AG04450 (cell line): Measurements from ENCODE around the gene DYNC1I1. TPM values are rescaled to one million over a fixed set of nuclear protein-coding genes. Genes with fewer than 3 reads are reported as not detected.

Source experiments
- CTCF ChIA-PET: fragments of 300-600, 350-600 bp; formaldehyde crosslinking; extraction: SDS; loops from one replicate; lab custom pipeline; 2022; ENCODE audit warnings: antibody characterized with exemption, inconsistent platforms; lab: Charles Lee
- POLR2A ChIA-PET: fragments of 350-600 bp; formaldehyde crosslinking; extraction: SDS; loops from one replicate; lab custom pipeline; 2021; ENCODE audit warnings: antibody characterized with exemption, inconsistent platforms; lab: Yijun Ruan, JAX
- DNase-seq: peaks from one replicate; pipeline ENCODE4 v3.0.0-alpha.2; 2011; ENCODE audit warnings: low read depth, low spot score
- H3K27ac ChIP-seq: one replicate; pipeline ENCODE4 v1.5.1; 2012; ENCODE audit warnings: low read depth, low read length, control low read depth
- H3K27me3 ChIP-seq: one replicate; pipeline ENCODE4 v1.6.0; 2012; ENCODE audit warnings: low read length; ENCODE audit not compliant: control insufficient read depth, insufficient read depth
- H3K4me3 ChIP-seq: 2 replicates; pipeline ENCODE4 v1.5.1; 2011; ENCODE audit warnings: mild to moderate bottlenecking, low read depth, low read length, control low read depth
- H3K9me3 ChIP-seq: 2 replicates; pipeline ENCODE4 v1.5.1; 2012; ENCODE audit warnings: low read length; ENCODE audit not compliant: control insufficient read depth, insufficient read depth
- polyA plus RNA-seq: library from polyadenylated mRNA; depleted of rRNA; stranded (reverse); fragments of >200 nt; gene quantifications from 2 replicates; pipeline ENCODE4 v1.2.3, GENCODE V29; 2011
- TF ChIP-seq, protein P1 (sequence below): IDR thresholded peaks from 2 replicates; pipeline ENCODE4 v1.5.1; 2011; ENCODE audit warnings: low read depth, low read length, control low read depth, inconsistent platforms

Gene DYNC1I1
- polyA plus RNA-seq, 1 experiment: 0.06 TPM

DNA sequence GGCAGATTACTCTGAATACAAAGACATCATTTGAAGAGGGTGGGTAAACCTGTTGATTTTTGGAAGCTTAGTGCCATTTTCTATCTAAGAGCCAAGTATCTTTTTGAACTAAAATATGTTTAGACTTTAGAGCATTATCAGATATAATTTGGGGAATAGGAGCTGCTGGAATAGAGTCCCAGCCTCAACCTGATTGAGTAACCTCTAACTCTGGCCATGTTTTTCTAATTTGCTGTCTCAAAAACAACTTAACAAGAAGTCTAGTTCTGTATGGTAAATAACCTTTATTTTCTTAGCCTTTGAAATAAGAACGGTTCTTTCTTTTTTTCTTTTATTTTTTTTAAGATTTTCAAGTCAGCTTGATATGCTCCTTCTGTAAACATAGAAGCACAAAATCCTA is 224.5 kb downstream of the DYNC1I1 start:
- DNase-seq: no peak
- ChIA-PET POLR2A (no interaction called here), CTCF (no interaction called here)
- no peaks in the 10 kb centered on the region for H3K27me3 ChIP-seq
- TF ChIP-seq, protein P1, sequence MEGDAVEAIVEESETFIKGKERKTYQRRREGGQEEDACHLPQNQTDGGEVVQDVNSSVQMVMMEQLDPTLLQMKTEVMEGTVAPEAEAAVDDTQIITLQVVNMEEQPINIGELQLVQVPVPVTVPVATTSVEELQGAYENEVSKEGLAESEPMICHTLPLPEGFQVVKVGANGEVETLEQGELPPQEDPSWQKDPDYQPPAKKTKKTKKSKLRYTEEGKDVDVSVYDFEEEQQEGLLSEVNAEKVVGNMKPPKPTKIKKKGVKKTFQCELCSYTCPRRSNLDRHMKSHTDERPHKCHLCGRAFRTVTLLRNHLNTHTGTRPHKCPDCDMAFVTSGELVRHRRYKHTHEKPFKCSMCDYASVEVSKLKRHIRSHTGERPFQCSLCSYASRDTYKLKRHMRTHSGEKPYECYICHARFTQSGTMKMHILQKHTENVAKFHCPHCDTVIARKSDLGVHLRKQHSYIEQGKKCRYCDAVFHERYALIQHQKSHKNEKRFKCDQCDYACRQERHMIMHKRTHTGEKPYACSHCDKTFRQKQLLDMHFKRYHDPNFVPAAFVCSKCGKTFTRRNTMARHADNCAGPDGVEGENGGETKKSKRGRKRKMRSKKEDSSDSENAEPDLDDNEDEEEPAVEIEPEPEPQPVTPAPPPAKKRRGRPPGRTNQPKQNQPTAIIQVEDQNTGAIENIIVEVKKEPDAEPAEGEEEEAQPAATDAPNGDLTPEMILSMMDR: no peak
- no peak overlapping the region for H3K4me3 ChIP-seq
- H3K27ac ChIP-seq: no peak overlapping the region
- H3K9me3 ChIP-seq: no peaks in the 10 kb centered on the region

DNA sequence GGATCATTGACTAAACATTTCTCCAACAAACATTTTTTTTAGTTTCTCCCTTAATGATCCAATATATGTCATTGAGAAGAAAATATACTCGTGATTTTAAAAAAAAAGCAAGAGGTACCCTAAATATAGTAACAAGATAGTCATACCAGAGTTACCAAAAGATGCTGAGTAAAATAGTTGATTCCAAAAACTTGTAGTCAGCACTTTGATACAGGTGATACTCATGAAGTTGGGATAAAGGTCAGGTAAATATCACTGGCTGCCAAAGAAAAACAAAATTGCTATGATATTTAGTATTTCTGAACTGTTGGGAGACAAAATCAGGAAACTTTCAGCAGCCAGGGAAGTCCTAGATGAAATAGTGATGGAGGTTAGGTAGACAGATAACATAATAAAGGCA is 225.3 kb downstream of the DYNC1I1 start:
- Histone ChIP-seq H3K4me3 (no peak overlapping the region), H3K27ac (no peak overlapping the region), H3K27me3 (no peaks in the 10 kb centered on the region), H3K9me3 (no peaks in the 10 kb centered on the region)
- ChIA-PET CTCF (no interaction called here), POLR2A (no interaction called here)
- DNase-seq: no peak
- TF ChIP-seq, protein P1: no peak

DNA sequence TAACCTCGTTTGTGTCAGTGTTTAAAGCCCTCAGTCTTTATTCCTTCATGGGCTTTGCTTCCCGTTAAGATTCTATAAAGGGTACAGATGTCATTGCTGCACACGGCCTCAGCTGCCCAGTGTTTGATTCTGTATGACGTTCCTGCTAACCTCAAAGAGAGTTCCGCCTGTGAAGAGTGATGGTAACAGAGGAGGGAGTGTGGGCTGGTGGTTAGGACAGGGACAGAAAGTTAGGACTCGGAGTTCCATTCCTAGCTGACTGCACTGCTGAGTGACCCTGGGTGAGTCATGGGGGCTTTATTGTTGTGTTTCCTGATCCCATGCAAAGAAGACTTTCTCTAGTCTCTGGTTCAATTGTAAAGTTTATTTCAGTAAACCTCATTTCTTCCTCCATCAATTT is 227.1 kb downstream of the DYNC1I1 start:
- DNase-seq: no peak
- Histone ChIP-seq H3K27me3 (no peaks in the 10 kb centered on the region), H3K9me3 (no peaks in the 10 kb centered on the region), H3K4me3 (no peak overlapping the region), H3K27ac (no peak overlapping the region)
- TF ChIP-seq, protein P1: no peak
- ChIA-PET CTCF (no interaction called here), POLR2A (no interaction called here)

DNA sequence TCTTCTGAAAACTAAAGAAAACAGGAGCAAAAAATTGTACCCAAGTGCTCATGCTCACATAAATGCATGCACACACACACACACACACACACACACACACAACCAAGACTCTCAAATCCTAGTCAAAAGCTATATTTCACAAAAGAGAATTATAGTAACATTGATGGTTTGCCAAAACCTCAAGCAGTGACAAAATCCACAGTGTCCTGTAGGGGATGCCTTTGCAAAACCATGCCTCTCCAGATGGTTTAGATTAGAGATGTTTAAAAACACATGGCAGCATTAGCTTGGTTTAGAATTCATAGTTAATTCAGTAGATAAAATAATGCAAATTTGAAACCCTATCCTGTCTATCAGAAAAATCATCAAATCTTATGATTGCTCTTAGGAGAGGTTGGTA is 232.2 kb downstream of the DYNC1I1 start:
- POLR2A ChIA-PET: no interaction called here
- H3K27ac ChIP-seq: no peak overlapping the region
- CTCF ChIA-PET: no interaction called here
- TF ChIP-seq, protein P1: no peak
- DNase-seq: no peak
- H3K27me3 ChIP-seq: peaks cover 3% of the 10 kb centered on the region
- H3K9me3 ChIP-seq: no peaks in the 10 kb centered on the region
- no peak overlapping the region for H3K4me3 ChIP-seq

DNA sequence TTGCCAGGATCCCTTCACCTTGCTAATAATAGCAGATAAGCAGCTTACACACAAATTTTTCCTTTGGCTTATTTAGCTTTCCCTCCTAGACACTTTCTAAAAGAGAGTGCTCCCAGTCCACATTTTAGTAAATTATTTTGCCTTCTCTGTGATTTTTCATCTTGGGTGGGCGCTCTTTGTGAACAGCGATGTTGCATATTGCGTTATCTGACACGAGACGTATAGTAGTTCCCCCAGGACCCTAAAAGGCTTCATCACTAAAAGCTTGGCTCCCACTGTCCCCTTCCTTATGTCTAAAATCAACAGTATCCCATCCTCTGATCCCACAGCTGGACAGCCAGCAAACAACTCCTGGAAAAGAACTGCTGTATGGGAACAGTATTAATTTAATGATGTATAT is 232.9 kb downstream of the DYNC1I1 start:
- POLR2A ChIA-PET: no interaction called here

More for the DNA sequence above, 232.9 kb downstream of the DYNC1I1 start:
- no peak for DNase-seq
- TF ChIP-seq, protein P1: no peak
- Histone ChIP-seq H3K27me3 (peaks cover 3% of the 10 kb centered on the region), H3K4me3 (no peak overlapping the region), H3K27ac (no peak overlapping the region), H3K9me3 (no peaks in the 10 kb centered on the region)
- CTCF ChIA-PET: no interaction called here
